Omental fat pad (tissue), 4 donors: ENCODE measurements around the gene PLEKHG4. TPM values are rescaled to one million over a fixed set of nuclear protein-coding genes. Genes with fewer than 3 reads are reported as not detected.

Experiments used
- ATAC-seq: fragments of 150-250 bp; one replicate; pipeline ENCODE4 v1.9.1; 2016; ENCODE audit warnings: mild to moderate bottlenecking, moderate library complexity; ENCODE audit not compliant: low FRiP score
- DNase-seq: peaks from one replicate; pipeline ENCODE4 v3.0.0-alpha.2; 2019; ENCODE audit warnings: low spot score
- CTCF ChIP-seq, 3 donors: fragments of 450-650 bp; IDR thresholded peaks; one replicate each; pipeline ENCODE4 v1.5.1; 2016 to 2017; ENCODE audit warnings: antibody characterized with exemption in 3 of 3, mild to moderate bottlenecking in 3 of 3, moderate library complexity in 2 of 3
- total RNA-seq, 4 donors: library from RNA; depleted of rRNA; stranded (reverse); fragments of >200 nt; gene quantifications; one replicate each; pipeline ENCODE4 v1.1.0, GENCODE V29; 2016

PLEKHG4 gene
- total RNA-seq, 4 donors from 2014 or later, result 5.8 to 19.9 (median 12.4) TPM

GRCh38 chr16:67326115-67326471 lies 46.8 kb downstream of the PLEKHG4 start:
- no peak for TF ChIP-seq CTCF (IDR thresholded peaks at IDR 0.05)
- DNase-seq, result no peak
- ATAC-seq, result no peak

GRCh38 chr16:67326472-67327309 lies 47.4 kb downstream of the PLEKHG4 start, which contains the start of the genes KCTD19 and LRRC36:
Gene KCTD19, minus strand, starts transcription at chr16:67326741. Its CDS starts 34 bp downstream, at chr16:67326707.
Gene LRRC36, plus strand, starts transcription at chr16:67326815. Its CDS starts 48 bp downstream, at chr16:67326863.
- peak; percentile 90 for ATAC-seq

GRCh38 chr16:67327743-67328142 lies 48.4 kb downstream of the PLEKHG4 start:
- TF ChIP-seq CTCF (IDR thresholded peaks at IDR 0.05), result no peak
- DNase-seq, result no peak
- no peak for ATAC-seq

More at GRCh38 chr16:67326472-67327309, 47.4 kb downstream of the PLEKHG4 start, which contains the start of the genes KCTD19 and LRRC36:
- no peak for TF ChIP-seq CTCF (IDR thresholded peaks at IDR 0.05)
- peak; percentile 25 for DNase-seq

- no peak for ATAC-seq
- DNase-seq, result no peak
- TF ChIP-seq CTCF (IDR thresholded peaks at IDR 0.05), result no peak
These were observed 50.6 kb downstream of the PLEKHG4 start for GRCh38 chr16:67329901-67330300.

- no peak for TF ChIP-seq CTCF (IDR thresholded peaks at IDR 0.05)
- DNase-seq, result no peak
- no peak for ATAC-seq
These were observed 54.0 kb downstream of the PLEKHG4 start for GRCh38 chr16:67333315-67333714.

- ATAC-seq (no peak), DNase-seq (no peak)
- no peak for TF ChIP-seq CTCF (IDR thresholded peaks at IDR 0.05)
These were observed 56.8 kb downstream of the PLEKHG4 start for GRCh38 chr16:67336116-67336515.

GRCh38 chr16:67336648-67337047 lies 57.3 kb downstream of the PLEKHG4 start:
- DNase-seq (no peak), ATAC-seq (no peak)
- TF ChIP-seq CTCF (IDR thresholded peaks at IDR 0.05), result no peak
